Suppressor macrophage treated with lipopolysaccharide for 1 hour (primary cell): ENCODE results near the gene MBNL3.

Experiments used
- DNase-seq, 3 donors: peaks; one replicate each; pipeline ENCODE4 v3.0.0-alpha.2; 2020 to 2022

MBNL3 gene

DNA sequence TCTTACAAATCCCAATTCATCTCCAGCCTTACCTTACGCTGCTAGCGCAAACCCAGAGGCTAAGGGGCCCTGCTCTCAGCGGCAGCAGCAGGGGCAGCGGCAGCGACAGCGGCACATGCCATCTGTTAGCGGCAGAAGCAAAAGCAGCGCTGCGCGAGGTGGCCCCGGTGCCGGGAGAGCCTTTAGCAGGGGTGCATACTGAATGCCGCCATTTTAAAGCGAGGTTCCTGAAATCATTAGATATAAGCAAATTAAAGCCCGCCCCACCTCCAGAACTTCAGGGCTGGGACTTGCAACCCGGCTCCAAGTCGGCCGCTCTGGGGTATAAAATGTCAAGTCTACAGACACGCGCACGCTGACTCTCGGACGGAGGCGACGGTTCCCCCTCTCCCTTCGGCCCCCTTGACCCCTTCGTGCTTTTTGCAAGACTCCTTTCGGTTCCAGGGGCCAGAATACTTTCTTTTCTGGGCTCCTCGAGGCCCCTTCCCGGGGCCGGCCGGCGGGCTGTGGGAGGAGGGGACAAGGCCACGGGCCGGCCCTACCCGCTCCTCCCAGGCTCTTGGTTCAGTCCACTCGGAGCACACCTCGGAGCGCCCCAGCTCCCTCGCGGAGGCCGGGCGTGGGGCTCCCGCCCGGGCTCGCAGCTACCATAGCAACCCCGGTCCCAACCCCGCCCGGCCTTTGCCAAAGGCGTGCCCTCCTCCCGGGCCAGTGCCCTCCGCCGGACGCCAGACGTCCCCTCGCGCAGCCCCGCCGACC is at the start of gene MBNL3:
Gene MBNL3 (minus strand): TSS at position 220 of the 759 bp plus-strand sequence. CDS start 49,427 bp downstream, outside the sequence.
- peak; percentile 49 to 69 (median 58) for DNase-seq

- no peak for DNase-seq
Observed at GRCh38 chrX:132533409-132533808, 44.6 kb upstream of the MBNL3 start.

- DNase-seq, result no peak
Observed at GRCh38 chrX:132532913-132533312, 44.1 kb upstream of the MBNL3 start.

- no peak for DNase-seq
Observed at GRCh38 chrX:132532097-132532496, 43.3 kb upstream of the MBNL3 start.

- no peak for DNase-seq
Observed at GRCh38 chrX:132520792-132521191, 32.0 kb upstream of the MBNL3 start.

DNA sequence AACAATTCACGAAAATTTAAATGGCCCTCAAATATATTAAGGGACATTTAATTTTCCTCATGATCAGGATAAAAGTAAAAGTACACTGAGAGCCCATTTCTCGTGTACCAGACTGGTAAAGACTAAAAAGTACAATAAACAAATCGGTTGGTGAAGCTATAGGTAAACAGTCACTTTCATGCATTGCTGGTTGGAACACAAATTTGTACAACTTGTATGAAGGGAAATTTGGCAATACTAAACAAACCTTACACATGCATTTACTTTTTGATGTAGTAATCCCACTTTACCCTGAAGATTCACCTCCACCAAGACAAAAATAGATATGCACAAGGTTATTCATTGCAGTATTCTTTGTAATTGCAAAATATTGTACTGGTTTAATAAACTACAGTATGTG is 31.4 kb upstream of the MBNL3 start:
- no peak for DNase-seq

- no peak for DNase-seq
Observed at GRCh38 chrX:132518401-132518800, 29.6 kb upstream of the MBNL3 start.

- DNase-seq, result no peak
Observed at GRCh38 chrX:132508834-132509233, 20.0 kb upstream of the MBNL3 start.

GRCh38 chrX:132505116-132505515 is 16.3 kb upstream of the MBNL3 start:
- no peak for DNase-seq

GRCh38 chrX:132504417-132504816 is 15.6 kb upstream of the MBNL3 start:
- DNase-seq, result no peak

DNA sequence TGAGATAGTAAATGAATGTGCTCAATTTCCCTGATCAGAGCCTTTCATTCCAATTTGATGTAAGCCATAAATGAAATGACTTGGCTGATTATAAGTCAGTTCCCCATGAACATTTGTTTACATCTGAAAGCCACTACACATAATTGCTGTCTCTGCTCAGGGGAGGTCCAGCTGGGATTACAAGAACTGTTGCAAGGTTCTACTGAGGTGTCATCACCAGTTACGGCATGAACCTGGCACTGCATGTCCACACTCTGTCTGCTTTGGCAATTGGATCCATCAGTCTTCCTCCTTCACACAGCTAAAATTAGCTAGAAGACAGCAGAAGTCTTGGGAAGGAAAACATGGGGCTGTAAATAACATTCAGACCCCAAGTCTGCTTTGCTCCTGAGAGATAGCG is 12.8 kb upstream of the MBNL3 start:
- DNase-seq, result no peak

DNA sequence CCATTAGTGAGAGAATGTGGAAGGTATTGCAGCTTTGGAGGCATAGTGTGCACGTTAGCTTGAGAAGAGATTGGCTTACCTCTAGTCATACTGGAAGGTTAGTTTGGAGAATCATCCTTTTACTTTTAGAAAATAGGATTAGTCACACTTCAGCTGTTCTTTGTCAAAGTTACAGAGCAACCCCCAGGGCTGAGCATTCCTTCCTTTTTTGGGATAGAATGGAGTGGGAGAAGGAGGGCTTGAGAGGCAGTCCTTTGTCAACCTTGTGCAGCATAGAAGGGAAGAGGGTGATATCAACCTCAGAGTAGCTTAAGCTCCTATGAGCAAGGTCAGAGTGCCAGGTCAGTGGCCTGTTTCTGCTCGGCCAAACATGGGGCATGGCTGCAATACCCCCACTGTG is 8.6 kb upstream of the MBNL3 start:
- DNase-seq, result no peak

DNA sequence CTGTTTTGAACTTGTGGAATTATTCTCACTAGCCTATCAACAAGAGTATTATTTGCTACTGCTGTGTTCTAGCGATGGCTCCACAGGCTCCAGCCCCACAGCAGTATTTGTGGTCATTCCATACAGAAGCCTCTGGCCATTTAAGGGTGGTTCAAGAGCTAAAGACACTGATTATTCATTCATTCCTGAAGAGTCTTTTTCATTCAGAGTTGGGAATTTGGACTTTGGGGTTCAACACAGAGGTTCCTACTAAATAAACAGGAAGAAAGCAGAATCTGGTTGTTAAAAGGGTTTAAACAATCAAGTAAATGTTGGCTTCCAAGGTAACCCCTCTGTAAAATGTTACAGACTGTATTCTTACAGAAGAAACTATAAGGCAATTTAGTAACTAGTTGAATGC is 4.3 kb upstream of the MBNL3 start:
- no peak for DNase-seq

DNA sequence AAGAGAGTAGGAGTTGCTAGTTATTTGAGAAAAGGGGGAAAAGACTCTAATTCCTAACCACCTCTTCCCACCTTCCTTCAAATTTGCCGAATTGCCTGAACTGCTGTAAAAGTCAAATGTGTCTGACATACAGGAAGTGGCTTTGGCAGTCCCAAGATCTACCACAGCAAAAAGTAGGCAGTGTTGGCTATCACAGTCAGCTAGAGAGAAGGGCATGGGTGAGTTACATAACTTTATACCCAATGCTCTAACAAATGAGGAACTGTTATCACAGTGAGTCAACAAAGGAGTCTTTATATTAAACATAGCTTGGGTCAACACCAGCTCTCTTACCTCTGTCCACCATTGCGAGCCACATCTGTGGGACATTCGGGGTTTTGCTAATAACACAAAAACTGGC is 2.4 kb upstream of the MBNL3 start:
- DNase-seq, result peak; percentile 64 to 79 (median 77)

DNA sequence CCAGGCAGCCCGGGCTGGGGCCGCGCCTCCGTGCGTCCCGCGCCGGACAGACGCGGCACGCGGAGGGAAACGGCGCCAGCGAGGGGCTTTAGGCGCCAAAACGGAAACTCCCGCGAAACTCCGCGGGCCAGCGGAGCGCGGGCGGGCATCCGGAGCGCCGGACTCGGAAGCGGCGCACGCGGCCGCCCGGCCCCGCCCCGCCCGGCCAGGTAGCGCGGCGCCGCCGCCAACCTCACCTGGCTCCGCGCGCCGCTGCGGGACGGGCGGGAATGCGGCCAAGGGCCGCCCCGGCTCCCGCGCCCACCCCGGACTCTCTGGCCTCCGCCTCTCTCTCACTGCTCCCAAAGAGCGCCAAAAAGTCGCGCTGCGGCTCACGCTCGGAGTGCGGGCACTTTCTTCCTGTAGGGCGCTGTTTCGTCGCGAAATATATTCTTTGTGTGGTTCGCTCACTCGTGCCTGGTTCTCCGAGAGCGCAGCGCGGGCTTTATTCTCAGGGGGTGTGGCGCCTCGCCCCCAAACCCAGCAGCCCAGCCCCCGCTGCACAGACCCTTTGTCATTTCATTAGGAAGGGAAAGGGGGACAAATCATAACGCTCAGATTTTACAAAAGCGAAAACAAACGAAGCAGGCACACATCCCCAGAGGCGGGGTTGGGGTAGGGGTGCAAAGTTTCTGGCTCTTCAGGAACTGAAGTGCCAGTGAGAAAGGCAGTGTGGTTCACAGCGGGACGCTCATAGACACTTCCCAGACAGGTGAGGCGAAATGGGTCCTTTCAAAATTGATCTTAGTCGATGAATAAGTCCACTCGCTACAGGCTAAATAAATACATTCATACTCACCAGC is 961 bp upstream of the MBNL3 start:
- DNase-seq, result peak; percentile 33 to 52 (median 46)

DNA sequence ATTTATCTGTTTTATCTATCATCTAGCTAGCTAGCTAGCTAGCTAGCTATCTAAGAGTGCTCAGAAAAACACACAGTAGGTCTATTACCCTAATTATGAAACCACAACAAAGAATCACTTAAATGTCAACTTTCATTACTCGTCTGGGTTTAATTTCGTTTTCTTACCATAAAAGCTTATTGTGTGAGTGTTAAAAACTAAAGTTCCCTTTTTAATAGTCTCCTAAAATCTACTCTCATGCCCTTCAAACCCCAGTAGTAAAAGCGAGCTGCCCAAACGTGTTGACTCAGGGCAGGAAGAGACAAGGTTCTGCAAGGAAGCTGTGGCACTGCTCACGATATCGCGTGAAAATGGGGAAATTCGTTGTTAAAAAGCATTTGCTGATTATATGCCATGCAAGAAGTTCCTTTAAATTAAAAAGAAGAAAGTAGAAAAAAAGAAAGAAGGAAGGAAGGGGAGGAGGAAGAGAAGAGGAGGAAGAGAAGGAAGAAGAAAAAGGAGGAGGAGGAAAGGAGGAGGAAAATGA is 595 bp downstream of the MBNL3 start:
- peak; percentile 64 to 77 (median 74) for DNase-seq

- DNase-seq, result no peak
Observed at GRCh38 chrX:132486599-132487178, 2.1 kb downstream of the MBNL3 start.

GRCh38 chrX:132483951-132484350 is 4.9 kb downstream of the MBNL3 start:
- DNase-seq, result no peak

GRCh38 chrX:132483488-132483887 is 5.3 kb downstream of the MBNL3 start:
- DNase-seq, result no peak

GRCh38 chrX:132482632-132483031 is 6.2 kb downstream of the MBNL3 start:
- no peak for DNase-seq

DNA sequence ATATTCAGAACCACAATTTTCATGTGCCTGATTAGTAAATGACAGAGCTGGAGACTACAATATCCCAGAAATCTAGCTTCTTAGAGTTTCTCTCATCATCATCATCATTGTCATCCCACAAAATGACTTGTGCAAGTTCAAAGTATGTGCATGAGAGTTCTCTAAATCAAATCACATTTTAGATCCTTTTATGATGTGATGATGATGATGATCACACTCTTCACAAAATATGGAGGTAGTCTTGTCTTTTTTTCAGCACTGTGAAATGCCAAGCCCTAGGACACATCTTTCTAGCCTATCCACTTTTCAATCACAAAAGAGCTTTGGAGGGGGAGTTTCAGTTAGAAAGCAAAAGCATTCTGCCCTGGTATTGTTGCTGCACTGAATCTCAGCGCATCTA is 7.4 kb downstream of the MBNL3 start:
- no peak for DNase-seq

DNA sequence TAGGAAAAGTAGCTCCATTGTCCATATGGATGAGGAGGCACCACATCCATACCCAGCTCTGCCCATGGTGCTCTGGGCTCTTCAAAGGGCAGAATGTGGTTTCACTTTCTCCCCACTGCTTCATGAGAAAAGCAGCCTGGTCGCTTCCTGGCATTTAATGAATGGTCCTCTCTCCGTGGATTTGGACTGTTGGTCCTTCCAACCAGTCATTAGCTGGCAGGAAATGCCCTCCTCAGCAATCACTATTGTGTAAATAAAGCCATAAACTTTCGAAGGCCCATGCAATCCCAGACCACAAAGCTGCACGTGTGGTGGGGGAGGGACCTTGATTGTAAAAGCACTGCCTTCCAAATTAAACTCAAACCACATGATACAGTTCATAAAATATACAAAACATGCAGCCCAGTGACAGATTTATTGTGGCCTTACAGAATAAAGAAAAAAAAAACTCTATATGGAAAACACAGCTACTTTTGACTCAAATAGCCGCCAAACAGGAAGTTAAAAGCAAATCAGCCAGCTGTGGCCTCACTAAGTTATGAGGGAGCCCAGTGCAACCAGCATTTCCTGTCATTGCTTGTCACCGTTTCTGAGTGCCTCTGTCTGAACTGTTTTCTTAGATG is 8.1 kb downstream of the MBNL3 start:
- DNase-seq, result peak; percentile 44 to 58 (median 52)
